NCI-H2107 (cell line): ENCODE measurements around the gene XNDC1N.
"Not testable (repeated sequence)": the region's sequence is repeated elsewhere in the genome, so short reads cannot be mapped to it uniquely, and the experiment has no call there.

ENCODE experiments used
- DNase-seq: peaks from one replicate; lab custom pipeline; 2025; lab: John Stamatoyannopoulos, UW

XNDC1N gene

GRCh38 chr11:71933141-71933933, 4.9 kb upstream of the XNDC1N start:
- no peak for DNase-seq

- DNase-seq = no peak
Observed at GRCh38 chr11:71931245-71931602, 2.8 kb upstream of the XNDC1N start.

- no peak for DNase-seq
Observed at GRCh38 chr11:71930556-71931244, 2.3 kb upstream of the XNDC1N start.

- DNase-seq = no peak
Observed at GRCh38 chr11:71929491-71929890, 1.1 kb upstream of the XNDC1N start.

- peak; percentile 94 for DNase-seq
Observed at GRCh38 chr11:71928737-71929443, 496 bp upstream of the XNDC1N start, which contains the start of gene RNF121. RNF121 (plus strand) TSS chr11:71929046; CDS start chr11:71929062, 16 bp downstream.

GRCh38 chr11:71917646-71918140, 10.7 kb downstream of the XNDC1N start:
- DNase-seq = no peak

- no peak for DNase-seq
Observed at GRCh38 chr11:71914617-71915189, 13.7 kb downstream of the XNDC1N start.

- DNase-seq = no peak
Observed at GRCh38 chr11:71913756-71914526, 14.5 kb downstream of the XNDC1N start.

GRCh38 chr11:71911986-71912340, 16.4 kb downstream of the XNDC1N start:
- DNase-seq = not testable (repeated sequence)

GRCh38 chr11:71911321-71911985, 16.9 kb downstream of the XNDC1N start:
- not testable (repeated sequence) for DNase-seq

GRCh38 chr11:71910775-71911174, 17.6 kb downstream of the XNDC1N start:
- DNase-seq = not testable (repeated sequence)

GRCh38 chr11:71908218-71908617, 20.2 kb downstream of the XNDC1N start:
- no peak for DNase-seq

GRCh38 chr11:71901137-71901536, 27.3 kb downstream of the XNDC1N start:
- not testable (repeated sequence) for DNase-seq

- no peak for DNase-seq
Observed at GRCh38 chr11:71895961-71896360, 32.4 kb downstream of the XNDC1N start.

- DNase-seq = not testable (repeated sequence)
Observed at GRCh38 chr11:71889181-71889872, 39.1 kb downstream of the XNDC1N start.

GRCh38 chr11:71888335-71889010, 39.9 kb downstream of the XNDC1N start:
- DNase-seq = not testable (repeated sequence)

- DNase-seq = not testable (repeated sequence)
Observed at GRCh38 chr11:71885806-71886205, 42.6 kb downstream of the XNDC1N start.
